ENCODE measurements around the gene ABLIM2.

DNA sequence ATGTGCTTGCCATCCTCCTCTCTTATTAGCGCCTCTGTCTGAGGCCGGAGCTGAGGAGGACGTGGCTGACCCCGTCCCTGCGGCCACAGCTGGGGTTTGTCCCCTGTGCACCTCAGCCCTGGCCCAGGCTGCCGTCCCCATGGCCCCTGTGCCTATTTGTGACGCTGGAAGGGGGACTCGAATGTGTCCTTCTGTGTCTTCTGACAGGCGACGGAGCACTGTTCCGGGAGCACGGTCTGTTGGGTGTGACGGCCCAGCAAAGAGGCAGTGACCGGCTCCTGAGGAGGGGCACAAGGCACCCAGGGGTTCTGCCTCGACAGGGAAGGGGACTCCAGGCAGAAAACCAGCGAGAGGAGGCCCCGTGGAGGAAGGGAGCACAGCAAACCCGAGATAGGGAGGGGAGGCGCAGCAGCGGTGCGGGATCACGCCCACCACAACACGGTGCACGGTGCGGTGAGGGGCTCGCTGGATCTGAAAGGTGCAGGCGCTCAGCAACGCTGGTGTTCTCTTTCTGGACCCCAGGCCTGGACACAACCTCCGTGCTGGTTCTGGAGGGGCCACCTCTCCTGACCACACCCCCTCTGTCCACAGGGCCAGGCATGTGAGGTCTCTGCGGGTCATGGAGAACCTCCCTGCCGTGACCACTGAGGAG, 46.1 kb upstream of the ABLIM2 start:
- TF ChIP-seq POLR2A (IDR thresholded peaks at IDR 0.05): no peak
- TF ChIP-seq, protein P1, sequence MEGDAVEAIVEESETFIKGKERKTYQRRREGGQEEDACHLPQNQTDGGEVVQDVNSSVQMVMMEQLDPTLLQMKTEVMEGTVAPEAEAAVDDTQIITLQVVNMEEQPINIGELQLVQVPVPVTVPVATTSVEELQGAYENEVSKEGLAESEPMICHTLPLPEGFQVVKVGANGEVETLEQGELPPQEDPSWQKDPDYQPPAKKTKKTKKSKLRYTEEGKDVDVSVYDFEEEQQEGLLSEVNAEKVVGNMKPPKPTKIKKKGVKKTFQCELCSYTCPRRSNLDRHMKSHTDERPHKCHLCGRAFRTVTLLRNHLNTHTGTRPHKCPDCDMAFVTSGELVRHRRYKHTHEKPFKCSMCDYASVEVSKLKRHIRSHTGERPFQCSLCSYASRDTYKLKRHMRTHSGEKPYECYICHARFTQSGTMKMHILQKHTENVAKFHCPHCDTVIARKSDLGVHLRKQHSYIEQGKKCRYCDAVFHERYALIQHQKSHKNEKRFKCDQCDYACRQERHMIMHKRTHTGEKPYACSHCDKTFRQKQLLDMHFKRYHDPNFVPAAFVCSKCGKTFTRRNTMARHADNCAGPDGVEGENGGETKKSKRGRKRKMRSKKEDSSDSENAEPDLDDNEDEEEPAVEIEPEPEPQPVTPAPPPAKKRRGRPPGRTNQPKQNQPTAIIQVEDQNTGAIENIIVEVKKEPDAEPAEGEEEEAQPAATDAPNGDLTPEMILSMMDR (IDR thresholded peaks at IDR 0.05): no peak
